GM19452 (cell line): ENCODE results near the gene GOLGA3.
"Not testable (repeated sequence)": the region's sequence is repeated elsewhere in the genome, so short reads cannot be mapped to it uniquely, and the experiment has no call there.

Experiments used
- ATAC-seq: cut with Tn5 transposase; IDR thresholded peaks from one replicate; pipeline ENCODE4 v1.9.1; 2021; ENCODE audit not compliant: unreplicated experiment

GOLGA3 gene

GRCh38 chr12:132818562-132818961 lies 10.1 kb downstream of the GOLGA3 start:
- no peak for ATAC-seq

- ATAC-seq = no peak
Measured at GRCh38 chr12:132814232-132814631, 14.4 kb downstream of the GOLGA3 start.

DNA sequence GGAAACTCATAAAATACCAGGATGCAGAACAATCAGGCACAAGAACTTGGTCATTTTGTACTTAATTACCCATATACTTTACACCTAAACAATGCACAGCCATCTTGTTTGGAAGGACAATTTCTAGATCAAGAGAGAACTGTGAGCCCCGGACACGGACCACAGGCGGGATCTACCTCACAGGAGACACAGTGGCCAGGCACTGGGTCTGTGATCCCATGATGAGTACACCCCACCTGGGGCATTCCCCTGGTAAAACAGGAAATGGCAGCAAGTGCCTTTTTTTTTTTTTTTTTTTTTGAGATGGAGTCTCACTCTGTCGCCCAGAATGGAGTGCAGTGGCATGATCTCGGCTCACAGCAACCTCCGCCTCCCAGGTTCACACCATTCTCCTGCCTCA lies 15.2 kb downstream of the GOLGA3 start:
- no peak for ATAC-seq

DNA sequence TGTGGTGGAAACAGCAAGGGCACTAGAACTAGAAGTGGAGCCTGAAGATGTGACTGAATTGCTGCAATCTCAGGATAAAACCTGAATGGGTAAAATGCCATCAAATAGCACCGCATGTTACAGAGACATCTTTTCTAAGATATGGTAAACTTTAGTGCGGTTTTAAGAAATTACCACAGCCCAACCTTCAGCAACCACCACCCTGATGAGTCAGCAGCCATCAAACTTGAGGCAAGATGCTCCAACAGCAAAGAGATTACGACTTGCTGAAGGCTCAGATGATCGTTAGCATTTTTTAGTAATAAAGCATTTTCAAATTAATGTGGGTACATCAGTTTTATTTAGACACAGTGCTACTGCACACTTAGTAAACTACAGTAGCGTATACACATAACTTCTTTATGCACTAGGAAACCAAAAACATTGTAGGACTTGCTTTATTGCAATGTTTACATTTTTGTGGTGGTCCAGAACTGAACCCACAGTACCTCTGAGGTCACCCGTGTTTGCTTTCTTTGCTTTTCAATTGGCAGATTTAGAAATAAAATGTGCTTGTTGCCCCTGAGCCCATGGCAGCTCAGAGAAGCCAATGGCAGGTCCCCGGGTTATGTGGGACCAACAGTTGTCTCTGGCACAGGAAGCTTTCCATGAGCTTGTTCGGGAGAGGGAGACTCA lies 15.9 kb downstream of the GOLGA3 start:
- no peak for ATAC-seq

- not testable (repeated sequence) for ATAC-seq
Measured at GRCh38 chr12:132809391-132809790, 19.3 kb downstream of the GOLGA3 start.

DNA sequence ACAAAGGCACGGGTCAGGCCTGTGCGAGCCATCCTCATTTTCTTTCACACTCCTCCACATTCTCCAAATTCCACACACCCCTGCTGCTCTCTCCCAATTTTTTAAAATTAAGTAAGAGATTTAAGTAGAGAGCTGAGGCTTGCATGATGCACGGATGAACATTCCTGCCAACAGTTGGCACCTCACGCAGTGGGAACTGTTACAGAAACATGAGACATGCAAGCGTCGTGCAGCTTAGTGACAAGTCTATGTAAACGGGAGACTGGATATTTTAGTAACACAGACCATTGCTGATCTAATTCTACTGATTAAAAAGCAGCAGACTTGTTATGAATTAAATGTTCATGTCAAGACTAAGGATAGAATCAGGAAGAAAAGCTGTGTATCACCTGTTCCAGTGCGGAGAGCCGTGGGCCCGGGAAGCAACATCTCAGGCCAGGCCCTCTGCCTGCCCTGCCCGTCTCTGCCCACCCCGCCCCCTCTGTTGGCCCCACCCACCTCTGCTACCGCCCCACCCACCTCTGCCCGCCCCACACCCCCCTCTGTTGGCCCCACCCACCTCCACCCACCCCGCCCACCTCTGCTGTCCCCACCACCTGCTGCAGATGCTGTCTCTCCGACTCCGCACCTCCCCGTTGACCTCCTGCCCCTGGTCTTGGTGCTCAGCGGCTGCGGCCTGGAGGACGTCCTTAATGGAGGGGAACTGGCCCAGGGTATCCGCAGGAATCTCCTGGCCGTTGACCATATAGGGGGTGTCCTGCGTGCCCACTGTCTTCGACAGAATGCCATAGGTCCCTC lies 21.2 kb downstream of the GOLGA3 start:
- ATAC-seq = no peak

DNA sequence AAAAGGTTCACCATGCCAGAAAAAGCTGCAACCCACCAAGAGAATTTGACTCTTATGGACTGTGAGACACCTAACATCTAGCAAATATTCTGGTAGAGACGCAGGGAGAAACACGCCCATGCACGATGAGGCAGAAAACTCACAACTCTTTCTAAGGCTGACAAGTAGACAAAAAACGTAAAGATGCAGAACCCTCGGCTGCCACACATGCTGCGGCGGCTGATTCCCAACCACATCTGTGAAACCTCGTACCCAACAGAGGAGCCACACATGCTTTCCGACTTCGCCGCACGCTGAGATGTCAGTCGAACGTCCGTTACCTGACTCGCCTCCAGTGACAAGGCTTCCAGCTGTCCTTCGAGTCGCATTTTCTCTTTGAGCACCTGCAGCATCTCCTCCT lies 21.8 kb downstream of the GOLGA3 start:
- no peak for ATAC-seq

DNA sequence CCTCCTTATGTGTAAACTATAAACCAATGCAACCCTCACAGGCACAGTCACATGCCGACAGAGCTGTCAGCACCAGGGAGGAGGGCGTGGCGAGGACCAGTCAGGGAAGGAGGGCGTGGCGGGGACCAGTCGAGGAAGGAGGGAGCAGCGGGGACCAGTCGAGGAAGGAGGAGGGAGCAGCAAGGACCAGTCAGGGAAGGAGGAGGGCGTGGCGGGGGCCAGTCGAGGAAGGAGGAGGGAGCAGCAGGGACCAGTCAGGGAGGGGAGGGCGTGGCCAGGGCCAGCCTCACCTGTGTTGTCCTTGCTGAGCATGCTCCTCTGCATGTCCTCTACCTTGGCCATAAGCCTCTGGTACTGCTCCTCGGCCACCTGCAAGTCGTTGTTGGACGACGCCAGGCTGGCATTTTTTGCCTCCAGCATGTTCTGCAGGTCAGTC lies 24.2 kb downstream of the GOLGA3 start:
- ATAC-seq = no peak

GRCh38 chr12:132803888-132804287 lies 24.8 kb downstream of the GOLGA3 start:
- ATAC-seq = no peak

DNA sequence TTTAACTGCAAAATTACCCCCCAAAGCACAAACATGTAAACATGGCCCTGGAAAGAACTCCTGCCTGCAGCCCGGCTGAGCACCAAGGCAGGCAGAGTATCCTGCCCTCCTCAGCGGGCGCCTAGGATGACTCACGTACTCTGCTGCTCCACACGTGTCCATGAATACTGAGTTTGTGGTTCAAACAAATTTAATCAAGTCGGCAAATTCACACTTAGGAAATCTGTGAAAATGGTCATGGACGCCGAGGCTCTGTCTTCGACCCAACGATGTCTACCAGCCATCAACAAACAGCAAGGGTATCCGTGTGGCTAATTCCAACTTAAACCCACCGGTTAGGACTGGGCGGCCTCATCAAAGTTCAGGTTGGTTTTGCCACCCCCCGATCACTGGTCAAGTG lies 25.5 kb downstream of the GOLGA3 start:
- ATAC-seq = no peak

DNA sequence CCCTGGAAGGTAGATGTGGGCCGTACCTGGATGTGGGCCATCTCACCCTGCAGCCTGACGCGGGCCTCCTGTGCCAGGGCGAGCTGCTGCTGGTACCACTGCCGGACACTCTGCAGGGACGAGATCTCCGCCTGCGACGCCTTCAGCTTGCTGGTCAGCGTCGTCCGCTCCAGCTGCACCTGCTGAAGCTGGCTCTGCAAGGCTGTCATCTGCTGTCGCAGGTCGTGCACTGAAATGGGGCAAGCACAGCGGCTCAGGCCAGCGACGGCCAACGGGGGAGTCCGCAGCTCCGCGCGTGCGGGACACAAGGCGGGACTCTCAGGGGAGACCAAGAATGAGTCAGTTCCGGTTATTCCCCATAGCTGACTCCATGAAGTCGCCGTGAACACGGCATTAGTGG lies 26.9 kb downstream of the GOLGA3 start:
- no peak for ATAC-seq

DNA sequence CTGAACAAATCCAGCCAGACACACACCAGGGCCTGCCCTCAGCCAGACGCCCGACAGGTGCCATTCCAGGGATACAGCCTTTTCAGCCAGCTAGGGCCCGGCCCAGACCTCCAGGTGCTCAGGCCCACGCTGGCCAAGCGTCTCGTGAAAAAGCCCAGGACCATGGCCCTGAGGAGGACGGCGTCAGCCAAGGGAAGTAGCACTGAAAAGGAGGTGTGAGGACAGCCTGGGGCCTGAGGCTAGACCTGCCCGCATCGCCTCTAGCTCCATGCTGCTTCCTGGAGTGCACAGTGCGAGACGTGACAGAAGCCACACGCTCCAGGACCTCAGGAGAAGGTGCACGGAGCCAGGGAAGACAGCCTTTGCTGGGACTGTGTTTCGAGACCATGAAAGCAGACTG lies 29.8 kb downstream of the GOLGA3 start:
- no peak for ATAC-seq

DNA sequence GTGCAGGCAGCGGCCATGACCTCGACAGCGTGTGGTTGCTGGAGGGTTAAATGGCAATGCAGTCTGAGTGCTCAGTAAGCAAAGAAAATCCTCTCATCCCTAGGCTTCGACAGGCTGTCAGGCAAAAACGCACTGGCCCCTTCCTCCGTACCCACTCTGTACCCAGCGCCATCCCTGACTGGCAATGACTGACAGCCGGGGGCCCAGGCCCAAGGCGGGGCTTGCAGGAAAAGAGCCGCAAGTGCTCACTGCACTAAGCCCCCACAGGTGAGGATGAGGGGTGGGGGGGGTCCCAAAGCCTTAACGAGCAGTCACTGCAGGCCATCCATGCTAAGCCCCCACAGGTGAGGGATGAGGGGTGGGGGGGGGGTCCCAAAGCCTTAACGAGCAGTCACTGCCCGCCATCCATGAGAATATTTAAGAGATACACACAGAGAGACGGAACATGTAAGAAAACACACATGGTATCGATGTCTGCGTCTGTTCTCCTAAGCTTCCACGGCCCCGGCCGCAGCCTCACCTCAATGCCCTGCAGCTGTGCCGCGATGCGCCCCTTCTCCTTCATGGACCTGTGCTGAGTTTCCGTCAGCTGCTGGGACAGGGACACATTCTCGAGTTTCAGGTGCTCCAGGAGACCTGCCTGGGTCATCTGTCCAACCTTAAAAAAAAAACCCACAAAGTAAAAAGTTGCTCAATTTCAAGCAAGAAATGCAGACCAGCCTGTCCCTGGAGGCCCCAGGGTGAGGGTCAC lies 30.7 kb downstream of the GOLGA3 start:
- ATAC-seq = no peak

DNA sequence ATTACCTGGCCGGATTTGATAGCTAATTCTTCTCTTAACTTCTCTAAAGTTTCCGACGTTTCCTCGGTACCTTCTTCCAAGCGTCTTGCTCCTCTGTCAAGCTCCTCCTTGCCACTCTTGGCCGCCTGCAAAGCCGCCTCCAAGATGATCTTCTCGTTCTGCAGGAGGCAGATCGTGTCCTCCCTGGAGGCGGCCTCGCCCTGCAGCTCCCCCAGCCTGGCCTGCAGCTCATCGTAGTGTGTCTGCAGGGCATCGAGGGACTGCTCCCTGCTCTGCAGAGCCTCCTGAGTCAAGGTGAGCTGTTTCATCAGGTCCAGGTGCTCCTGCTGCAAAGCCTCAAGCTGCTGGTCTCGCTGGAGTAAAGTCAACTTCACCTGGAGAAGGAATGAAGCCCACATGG lies 32.8 kb downstream of the GOLGA3 start:
- no peak for ATAC-seq

GRCh38 chr12:132791940-132792339 lies 36.7 kb downstream of the GOLGA3 start:
- not testable (repeated sequence) for ATAC-seq

DNA sequence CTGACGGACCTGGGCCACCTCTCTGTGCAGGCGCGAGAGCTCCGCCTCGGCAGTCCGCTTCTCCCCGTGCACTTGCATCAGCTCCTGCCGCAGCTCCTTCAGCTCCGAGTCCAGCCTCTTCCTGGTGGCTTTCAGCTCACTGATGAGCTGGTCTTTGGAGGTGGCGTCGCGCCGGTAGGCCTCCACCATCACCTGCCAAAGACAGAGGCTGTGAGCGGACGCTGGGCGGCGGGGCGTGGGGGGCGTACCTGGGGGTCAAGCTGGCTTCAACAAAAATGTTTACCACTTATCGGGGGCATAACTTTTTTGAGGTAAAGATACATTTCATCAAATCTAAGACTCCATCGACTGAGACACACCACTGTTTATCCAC lies 39.6 kb downstream of the GOLGA3 start:
- no peak for ATAC-seq

- ATAC-seq = no peak
Measured at GRCh38 chr12:132788375-132789098, 40.1 kb downstream of the GOLGA3 start.

GRCh38 chr12:132787877-132788276 lies 40.8 kb downstream of the GOLGA3 start:
- no peak for ATAC-seq

DNA sequence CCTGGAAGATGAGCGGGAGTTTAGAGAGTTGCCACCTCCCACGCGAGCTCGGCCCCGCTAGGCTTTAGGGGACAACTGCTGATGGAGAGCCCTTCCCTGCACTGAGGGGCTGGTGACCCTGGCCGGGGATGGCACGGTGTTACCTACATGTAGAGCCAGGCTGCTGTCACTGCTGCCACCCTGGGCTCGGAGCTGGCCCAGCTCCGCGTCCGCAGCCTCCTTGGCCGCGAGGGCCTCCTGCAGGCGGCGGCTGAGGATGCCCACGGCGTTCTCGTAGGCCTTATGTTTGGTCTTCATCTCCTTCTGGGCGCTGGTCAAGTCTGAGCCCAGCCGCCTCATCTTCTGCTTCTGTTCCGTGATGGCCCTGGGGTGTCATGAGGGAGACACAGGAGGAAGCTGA lies 42.5 kb downstream of the GOLGA3 start:
- ATAC-seq = no peak

- no peak for ATAC-seq
Measured at GRCh38 chr12:132784580-132784979, 44.1 kb downstream of the GOLGA3 start.

DNA sequence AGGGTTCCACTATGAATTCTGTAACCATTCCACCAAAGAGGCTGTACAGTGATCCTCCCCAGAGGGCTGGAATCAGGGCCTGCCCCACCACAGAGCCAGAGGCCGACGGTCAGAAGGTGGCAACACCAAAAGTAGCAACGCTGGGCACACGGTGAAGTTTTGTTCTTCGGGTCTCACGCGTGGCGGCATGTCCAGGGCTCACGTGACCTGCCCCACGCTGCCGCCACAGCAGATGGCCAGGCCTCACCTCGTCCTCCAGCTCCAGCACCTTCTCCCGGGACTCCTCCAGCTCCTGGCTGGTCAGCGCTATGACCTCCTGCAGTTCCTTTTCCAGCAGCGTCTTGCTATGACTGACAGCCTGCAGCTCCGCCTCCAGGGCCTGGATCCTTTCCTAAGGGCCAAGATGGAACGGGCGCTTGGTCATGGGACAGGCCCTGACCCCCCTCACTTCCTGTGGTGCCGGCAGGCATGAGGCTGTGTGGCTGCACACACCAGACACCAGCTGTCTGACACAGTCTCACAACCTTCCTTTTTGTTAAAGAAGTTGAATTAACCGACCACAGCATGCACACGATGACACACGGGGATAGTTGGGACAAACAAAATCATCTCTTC lies 44.6 kb downstream of the GOLGA3 start:
- no peak for ATAC-seq
